ENCODE measurements around the gene CNNM4.

The CNNM4 gene

GRCh38 chr2:96860065-96861029, 99.6 kb downstream of the CNNM4 start:
- Histone ChIP-seq H3K14ac (ENCODE audit: low read length in 2 of 2) (no peak overlapping the region), H4K8ac (ENCODE audit: low read length) (peak overlapping the region; percentile 24), H3K27me3 (ENCODE audit: control insufficient read depth in 1 of 2, insufficient read depth in 1 of 2, low read length in 2 of 2) (no peaks in the 10 kb centered on the region), H2AK5ac (ENCODE audit: low read length, severe bottlenecking) (no peak overlapping the region), H2AFZ (ENCODE audit: low read depth, low read length) (no peak overlapping the region), H3K4me1 (ENCODE audit: control insufficient read depth, insufficient read depth, low read depth, low read length) (peaks cover 22% of the 10 kb centered on the region), H3K23ac (ENCODE audit: low read length in 2 of 2) (no peak overlapping the region), H2BK12ac (ENCODE audit: low read length in 2 of 2) (peak overlapping the region in 1 of 2 experiments; percentile 10), H3K27ac (ENCODE audit: low read length, poor library complexity, severe bottlenecking) (no peak overlapping the region), H3K9ac (ENCODE audit: low read length) (no peak overlapping the region), H3K36me3 (ENCODE audit: control insufficient read depth in 1 of 2, insufficient read depth in 2 of 2, low read depth in 1 of 2, low read length in 2 of 2) (peaks cover 51% of the 10 kb centered on the region in 2 experiments), H2BK15ac (ENCODE audit: low read depth, poor library complexity, severe bottlenecking) (no peak overlapping the region), H4K91ac (ENCODE audit: low read length) (peak overlapping the region; percentile 78), H2BK120ac (ENCODE audit: low read depth, low read length) (no peak overlapping the region), H3K18ac (ENCODE audit: low read depth in 1 of 2, low read length in 2 of 2) (no peak overlapping the region), H3K4me3 (ENCODE audit: insufficient read depth in 1 of 2, low read depth in 1 of 2, low read length in 2 of 2) (no peak overlapping the region), H3K4ac (ENCODE audit: low read depth in 1 of 2, low read length in 2 of 2) (no peak overlapping the region), H3K9me3 (ENCODE audit: control insufficient read depth, low read length) (no peaks in the 10 kb centered on the region), H3K4me2 (ENCODE audit: low read length, poor library complexity, severe bottlenecking) (no peak overlapping the region), H3K79me1 (replicated peaks; ENCODE audit: low read length, poor library complexity, severe bottlenecking) (peaks cover 52% of the 10 kb centered on the region), H2BK5ac (ENCODE audit: low read depth, low read length, poor library complexity, severe bottlenecking) (no peak overlapping the region)
- DNase-seq: no peak
- 95% methylated on average over 38 of the region's 38 CpGs for WGBS

GRCh38 chr2:96861074-96861473, 100.4 kb downstream of the CNNM4 start:
- H3K27me3 ChIP-seq (ENCODE audit: control insufficient read depth in 1 of 2, insufficient read depth in 1 of 2, low read length in 2 of 2): no peaks in the 10 kb centered on the region
- no peaks in the 10 kb centered on the region for H3K9me3 ChIP-seq (ENCODE audit: control insufficient read depth, low read length)
- H2BK12ac ChIP-seq (ENCODE audit: low read length in 2 of 2): no peak overlapping the region
- no peak overlapping the region for H2BK15ac ChIP-seq (ENCODE audit: low read depth, poor library complexity, severe bottlenecking)
- 96% methylated on average over 17 of the region's 17 CpGs for WGBS
- H3K36me3 ChIP-seq (ENCODE audit: control insufficient read depth in 1 of 2, insufficient read depth in 2 of 2, low read depth in 1 of 2, low read length in 2 of 2): peaks cover 58 to 59% of the 10 kb centered on the region in 2 experiments
- H4K8ac ChIP-seq (ENCODE audit: low read length): no peak overlapping the region
- H3K4me3 ChIP-seq (ENCODE audit: insufficient read depth in 1 of 2, low read depth in 1 of 2, low read length in 2 of 2): no peak overlapping the region
- DNase-seq: no peak
- H3K18ac ChIP-seq (ENCODE audit: low read depth in 1 of 2, low read length in 2 of 2): no peak overlapping the region
- H3K79me1 ChIP-seq (replicated peaks; ENCODE audit: low read length, poor library complexity, severe bottlenecking): peaks cover 54% of the 10 kb centered on the region
- H3K9ac ChIP-seq (ENCODE audit: low read length): no peak overlapping the region
- H3K14ac ChIP-seq (ENCODE audit: low read length in 2 of 2): no peak overlapping the region
- no peak overlapping the region for H2BK5ac ChIP-seq (ENCODE audit: low read depth, low read length, poor library complexity, severe bottlenecking)
- H3K4me1 ChIP-seq (ENCODE audit: control insufficient read depth, insufficient read depth, low read depth, low read length): peaks cover 25% of the 10 kb centered on the region
- no peak overlapping the region for H3K4me2 ChIP-seq (ENCODE audit: low read length, poor library complexity, severe bottlenecking)
- H3K4ac ChIP-seq (ENCODE audit: low read depth in 1 of 2, low read length in 2 of 2): no peak overlapping the region
- H2AK5ac ChIP-seq (ENCODE audit: low read length, severe bottlenecking): no peak overlapping the region
- H2AFZ ChIP-seq (ENCODE audit: low read depth, low read length): no peak overlapping the region
- no peak overlapping the region for H3K27ac ChIP-seq (ENCODE audit: low read length, poor library complexity, severe bottlenecking)
- H3K23ac ChIP-seq (ENCODE audit: low read length in 2 of 2): no peak overlapping the region
- H2BK120ac ChIP-seq (ENCODE audit: low read depth, low read length): no peak overlapping the region
- no peak overlapping the region for H4K91ac ChIP-seq (ENCODE audit: low read length)

Small RNAs within 50 kb of the gene (small RNA-seq; reads per million reads assigned to genes)
- 6.6 reads per million, percentile 67 among the genes with 10 or more reads in this experiment for gene MIR3127 (ENCODE audit: low read depth)
